T47D (cell line): ENCODE data around the gene POMT2.
"Not testable (repeated sequence)": the region's sequence is repeated elsewhere in the genome, so short reads cannot be mapped to it uniquely, and the experiment has no call there.

Experiments used
- DNase-seq, 2 experiments: peaks; one replicate each; pipeline versions ENCODE4 v3.0.0 to v3.0.0-alpha.2; 2011 to 2012; ENCODE audit warnings: low read depth in 1 of 2, low spot score in 1 of 2
- JUND ChIP-seq: IDR thresholded peaks from 2 replicates; pipeline ENCODE4 v1.6.1; 2012; ENCODE audit warnings: low read depth
- in situ Hi-C: cut with HindIII; loops from 2 replicates; pipeline ENCODE4 v1.10.0; 2016; ENCODE audit warnings: low sequenced_read_pairs, low pct_unique_long_range_greater_than_20kb

Gene POMT2

DNA sequence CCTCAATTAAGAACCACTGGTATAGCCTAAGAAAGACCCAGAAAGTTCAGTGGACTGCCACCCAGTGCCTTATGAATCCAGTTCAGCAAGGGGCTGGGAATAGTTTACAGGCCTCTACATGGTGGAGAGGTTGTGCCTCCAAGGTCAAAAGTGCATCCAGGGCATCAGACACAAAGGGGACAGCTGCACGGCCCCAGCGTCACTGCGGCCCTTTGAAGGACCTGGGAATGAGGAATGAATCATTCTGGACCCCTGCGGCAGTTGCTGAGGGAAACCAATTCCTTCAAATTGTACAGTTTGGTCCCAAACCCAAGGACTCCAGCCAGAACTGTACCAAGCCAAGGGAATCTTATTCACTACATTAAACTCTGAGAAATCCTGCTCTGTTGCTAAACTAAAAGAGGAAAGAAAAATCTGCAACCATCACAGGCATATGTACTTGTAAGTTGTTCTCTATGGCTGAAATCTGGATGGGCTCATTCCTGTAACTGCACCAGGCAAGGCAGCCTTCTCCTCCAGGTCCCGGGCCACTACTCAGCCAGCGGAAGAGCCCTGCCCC, 38.8 kb downstream of the POMT2 start:
- DNase-seq = no peak
- in situ Hi-C loops = no loop called here
- no peak for TF ChIP-seq JUND

DNA sequence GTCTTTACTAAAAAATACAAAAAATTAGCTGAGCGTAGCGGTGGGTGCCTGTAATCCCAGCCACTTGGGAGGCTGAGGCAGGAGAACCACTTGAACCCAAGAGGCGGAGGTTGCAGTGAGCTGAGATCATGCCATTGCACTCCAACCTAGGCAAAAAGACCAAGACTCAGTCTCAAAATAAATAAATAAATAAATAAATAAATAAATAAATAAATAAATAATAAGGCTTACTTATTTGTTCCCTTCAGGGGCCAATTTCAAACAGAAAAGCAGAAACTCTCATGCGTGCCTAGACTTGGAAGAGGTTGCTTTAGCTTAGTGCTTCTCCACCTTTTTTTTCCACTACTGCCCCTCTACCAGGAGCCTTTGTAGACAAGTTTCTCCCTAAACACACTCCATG, 39.8 kb downstream of the POMT2 start:
- in situ Hi-C loops, DNase-seq: not testable (repeated sequence)

DNA sequence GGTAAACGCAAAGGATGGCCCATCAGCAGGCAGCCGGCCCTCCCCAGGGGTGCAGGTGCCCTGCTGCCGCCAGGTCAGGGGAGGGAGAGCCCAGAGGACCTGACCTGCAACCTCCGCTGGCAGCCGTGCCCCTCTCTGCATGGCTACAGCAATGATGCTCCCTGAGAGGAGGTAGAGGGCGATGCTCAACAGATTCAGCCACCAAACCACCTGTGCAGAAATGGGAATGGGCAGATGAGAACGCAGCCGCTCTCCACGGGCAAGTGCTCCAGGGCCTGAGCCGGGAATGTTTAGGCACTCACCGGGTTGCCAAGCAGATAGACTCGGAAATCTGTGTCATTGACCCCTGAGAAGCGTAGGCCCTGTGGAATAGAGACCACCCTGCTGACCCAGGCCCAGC, 41.0 kb downstream of the POMT2 start:
- in situ Hi-C loops = no loop called here
- TF ChIP-seq JUND = no peak
- DNase-seq = no peak

DNA sequence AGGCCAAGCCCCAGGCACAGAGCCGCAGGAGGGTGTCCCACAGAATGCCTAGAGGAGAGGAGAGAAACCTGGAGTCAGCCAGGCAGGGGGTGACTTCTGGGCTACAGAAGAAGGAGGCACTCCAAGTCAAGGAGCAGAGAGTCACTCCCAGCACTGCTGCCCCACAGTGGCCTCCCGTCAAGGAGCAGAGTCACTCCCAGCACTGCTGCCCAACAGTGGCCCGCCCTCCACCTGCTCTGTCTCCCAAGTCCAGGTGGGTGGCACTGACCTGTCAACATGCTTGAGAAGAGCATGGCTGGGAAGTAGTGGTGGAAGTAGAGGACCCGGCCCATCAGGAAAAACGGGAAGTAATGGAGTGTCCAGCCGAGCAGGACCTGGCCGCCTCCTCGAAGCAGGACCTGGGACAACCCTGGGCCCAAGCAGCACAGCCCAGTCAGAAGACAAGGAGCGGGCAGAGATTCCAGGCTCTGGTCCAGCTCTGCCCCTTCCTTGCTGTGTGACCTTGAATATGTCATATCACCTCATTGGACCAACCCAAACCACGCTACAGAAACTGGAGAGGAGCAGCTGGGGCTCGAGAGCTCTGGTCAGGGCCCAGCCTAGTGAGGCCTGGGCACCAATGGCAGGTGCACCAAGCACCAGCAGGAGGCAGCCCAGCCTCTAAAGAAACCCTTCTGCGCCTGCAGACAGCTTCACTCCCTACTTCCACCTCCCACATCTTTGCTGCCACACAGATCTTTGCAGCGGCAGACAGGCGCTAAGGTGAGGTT, 42.0 kb downstream of the POMT2 start:
- no peak for TF ChIP-seq JUND
- in situ Hi-C loops = no loop called here
- DNase-seq = no peak

DNA sequence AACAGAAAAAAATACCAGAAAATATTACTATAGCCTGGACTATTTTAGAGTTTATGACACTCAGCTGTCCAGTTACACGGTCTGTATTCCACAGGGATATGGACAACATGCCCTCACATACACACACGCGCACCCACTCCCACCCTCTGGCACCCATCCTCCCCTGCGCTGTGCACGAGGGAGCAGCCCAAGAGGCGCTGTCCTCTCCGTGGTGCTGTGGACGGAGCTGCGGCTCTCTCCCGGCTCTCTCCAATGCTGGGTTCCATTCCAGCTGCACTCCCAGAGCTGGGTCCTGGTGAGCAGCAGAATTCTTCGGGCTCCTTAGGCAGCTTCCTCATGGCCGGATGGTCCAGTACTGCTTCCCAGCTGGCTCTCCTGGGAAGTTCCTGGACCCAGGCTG, 43.7 kb downstream of the POMT2 start:
- no peak for TF ChIP-seq JUND
- in situ Hi-C loops = no loop called here
- no peak for DNase-seq

DNA sequence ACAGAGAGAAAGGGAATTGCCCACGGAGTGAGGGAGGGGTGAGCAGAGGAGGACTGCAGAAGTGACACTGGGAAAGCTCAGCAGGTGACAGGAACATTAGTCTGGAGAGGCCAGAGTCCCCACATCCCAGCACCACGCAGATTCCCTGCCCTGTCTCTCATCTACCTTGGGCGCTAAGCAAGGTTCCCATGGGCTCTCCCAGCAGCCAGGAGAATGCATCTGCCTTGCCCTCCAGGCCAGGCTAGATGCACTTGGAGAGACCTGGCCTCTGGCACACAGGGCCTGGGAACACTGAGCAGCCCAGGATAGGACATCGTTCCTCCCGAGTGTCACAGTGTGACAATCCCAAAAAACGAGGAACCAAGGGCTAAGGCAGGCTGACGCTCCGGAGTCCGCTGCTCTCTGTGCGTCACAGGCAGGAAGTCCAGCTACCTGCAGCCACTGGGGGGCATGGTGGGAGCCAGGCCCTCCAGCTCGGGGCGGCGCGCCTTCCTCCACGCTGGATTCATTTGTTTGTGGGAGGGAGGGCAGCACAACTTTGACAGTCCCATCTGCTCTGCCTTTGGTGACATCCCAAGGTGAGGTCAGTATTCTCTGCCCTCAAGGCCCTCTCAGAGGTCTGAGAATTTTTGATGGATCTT, 44.3 kb downstream of the POMT2 start:
- no peak for DNase-seq
- no peak for TF ChIP-seq JUND
- in situ Hi-C loops = no loop called here

DNA sequence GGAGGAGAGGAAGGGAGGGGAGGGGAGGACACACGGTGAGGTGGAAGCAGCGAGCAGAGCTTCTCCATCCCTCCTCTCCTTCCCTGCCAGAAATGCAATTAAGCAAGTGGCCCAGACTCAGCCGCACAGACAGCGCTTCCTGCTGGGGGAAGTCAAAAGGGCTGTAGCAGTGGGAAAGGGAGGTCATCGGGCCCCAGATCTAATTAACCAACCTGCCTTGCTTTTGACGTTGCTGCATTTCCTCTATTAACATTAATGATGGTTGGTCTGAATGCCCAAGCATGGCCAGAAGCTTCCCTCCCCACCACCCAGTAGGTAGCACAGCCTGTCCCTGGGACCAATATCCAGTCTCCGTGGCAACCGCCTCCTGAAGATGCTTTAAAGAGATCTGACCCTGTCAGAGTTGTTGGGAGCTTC, 45.1 kb downstream of the POMT2 start:
- no peak for TF ChIP-seq JUND
- no peak for DNase-seq
- in situ Hi-C loops = no loop called here

DNA sequence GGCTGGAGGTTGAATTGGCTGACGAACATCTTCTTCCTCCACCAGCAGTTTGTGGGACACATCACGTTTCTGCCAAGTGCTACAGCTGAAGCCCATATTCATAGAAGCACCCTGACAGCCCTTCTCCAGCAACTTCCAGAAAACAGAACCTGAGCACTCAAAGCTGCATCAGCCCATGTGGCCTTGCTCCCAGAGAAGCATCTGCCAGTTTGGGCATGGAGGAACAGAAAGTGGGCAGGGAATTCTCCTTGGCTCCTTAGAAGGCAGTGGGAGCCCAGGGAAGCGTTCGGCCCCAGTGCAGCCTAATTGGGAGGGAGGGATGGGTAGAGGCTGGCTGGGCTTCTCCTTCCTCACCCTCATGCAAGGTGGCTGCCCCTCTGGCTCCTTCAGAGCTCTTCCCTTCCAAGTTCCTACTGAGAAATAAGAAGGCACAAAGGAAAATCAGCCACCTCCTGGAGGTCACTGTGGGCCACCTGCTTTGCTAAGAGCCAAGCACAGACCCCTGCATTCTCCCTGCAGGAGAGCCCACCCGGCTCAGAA, 45.6 kb downstream of the POMT2 start:
- no peak for DNase-seq
- in situ Hi-C loops = no loop called here
- TF ChIP-seq JUND = no peak

DNA sequence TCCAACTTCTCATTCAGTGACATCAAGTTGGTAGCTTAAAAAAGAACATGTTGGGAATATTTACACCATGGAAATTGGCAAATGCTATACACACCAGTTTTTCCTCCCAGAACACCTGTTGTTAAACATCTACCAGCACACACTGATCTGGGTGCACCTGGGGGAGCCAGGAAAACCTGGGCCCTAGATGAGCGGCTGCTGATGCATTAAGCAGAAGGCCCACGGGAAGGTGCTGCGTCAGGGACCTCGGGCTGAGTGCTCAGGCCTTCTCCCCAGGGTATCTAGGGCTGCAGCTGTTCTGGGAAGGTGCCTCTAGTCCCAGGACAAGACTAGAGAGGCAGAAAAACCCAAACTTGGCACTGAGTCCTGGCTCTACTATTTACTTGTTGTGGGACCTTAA, 46.9 kb downstream of the POMT2 start:
- in situ Hi-C loops = no loop called here
- no peak for DNase-seq
- no peak for TF ChIP-seq JUND

DNA sequence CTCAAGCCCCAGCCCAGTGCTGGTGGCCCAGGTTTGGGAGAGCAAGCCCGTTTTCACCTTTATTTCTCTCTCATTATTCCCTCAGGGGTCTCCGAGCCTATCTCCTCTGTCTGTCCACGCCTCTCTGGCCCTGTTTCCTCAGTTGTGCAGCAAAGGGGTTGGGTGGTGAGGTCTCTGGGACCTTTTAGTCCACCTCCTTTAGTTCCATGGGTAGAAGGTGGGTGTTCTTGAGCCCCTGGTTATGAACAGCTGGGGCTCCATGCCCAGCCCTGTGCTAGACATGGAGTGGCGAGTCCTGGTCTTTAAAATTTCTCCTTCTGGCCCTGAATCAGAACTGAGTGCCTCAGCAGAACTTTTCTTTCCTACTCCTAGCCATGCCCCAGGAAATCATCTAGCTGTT, 48.4 kb downstream of the POMT2 start:
- no peak for DNase-seq
- TF ChIP-seq JUND = no peak
- in situ Hi-C loops = no loop called here

DNA sequence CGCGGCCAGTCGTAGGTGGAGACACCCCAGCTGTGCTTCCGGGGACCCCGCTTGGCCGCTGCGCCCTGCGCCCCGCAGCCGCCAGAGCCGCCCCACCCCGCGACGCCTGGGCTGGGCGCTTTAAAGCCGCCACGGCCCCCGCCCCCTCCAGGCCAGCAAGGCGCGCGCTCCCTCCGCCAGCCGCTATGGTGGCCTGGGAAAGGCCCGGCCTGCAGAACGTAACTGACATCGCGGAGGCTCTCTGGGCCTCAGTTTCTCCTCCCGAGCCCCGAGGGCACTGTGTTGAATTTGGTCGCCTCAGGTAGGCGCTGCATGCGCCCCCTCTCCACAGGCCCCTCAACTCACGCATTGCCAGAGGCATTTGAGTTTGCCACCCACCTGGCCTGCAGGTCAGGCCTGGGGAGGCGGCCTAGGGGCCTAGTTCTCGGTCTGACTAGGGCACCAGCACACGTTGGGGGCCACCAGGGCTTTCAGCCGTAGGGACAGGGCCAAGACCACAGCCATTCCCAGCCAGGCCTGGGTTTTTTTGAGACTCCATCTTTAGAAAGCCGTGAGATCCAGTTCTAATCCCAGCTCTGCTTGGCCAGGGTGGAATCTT, 49.5 kb downstream of the POMT2 start, which contains the start of gene NGB:
Gene NGB (minus strand): TSS at position 94 of the 598 bp plus-strand sequence. CDS start 269 bp downstream, outside the sequence.
- in situ Hi-C loops = no loop called here
- DNase-seq = no peak
- TF ChIP-seq JUND = no peak

DNA sequence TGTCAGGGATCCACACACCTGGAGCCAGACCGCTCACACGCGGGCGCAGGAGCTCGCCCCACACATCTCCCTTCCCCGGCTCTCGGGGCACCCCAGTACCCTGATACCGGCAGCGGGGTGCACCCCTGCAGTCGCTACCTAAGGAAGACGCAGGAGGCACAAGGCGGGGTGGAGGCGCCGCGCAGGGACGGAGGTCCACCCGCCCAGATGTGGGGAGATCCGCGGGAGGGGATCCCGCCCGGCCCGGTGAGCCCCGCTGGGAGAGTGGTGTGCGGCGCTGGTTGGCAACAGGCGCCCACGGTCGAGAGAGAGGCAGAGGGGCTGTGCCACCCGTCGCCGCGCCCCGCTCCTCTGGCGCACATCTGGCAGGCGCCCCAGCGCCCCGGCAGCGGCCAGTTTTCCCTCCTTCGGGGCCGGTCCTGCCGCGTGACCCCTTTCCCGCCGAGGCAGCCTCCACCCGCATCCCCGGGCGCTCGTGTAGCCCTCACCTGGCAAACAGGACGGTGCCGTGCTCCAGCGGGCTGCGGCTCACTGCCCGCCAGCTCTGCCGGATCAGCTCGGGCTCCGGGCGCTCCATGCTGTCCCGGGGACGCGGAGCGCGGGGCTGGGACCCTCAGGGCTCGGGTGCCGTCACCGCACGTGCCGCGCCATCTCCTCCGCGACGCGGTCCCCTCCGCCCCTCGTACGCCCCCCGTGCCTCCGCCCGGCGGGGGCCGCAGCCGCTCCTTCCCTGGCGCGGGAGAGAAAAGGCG, 50.1 kb downstream of the POMT2 start:
- no peak for DNase-seq
- in situ Hi-C loops = no loop called here
- no peak for TF ChIP-seq JUND
